IMR-90 (cell line): ENCODE results near the gene PLXNC1. TPM values are rescaled to one million over a fixed set of nuclear protein-coding genes. Genes with fewer than 3 reads are reported as not detected.

ENCODE experiments used
- ATAC-seq: fragments of 200-7000 bp; cut with Tn5 transposase; 2 replicates; pipeline ENCODE4 v1.9.1; 2020; ENCODE audit warnings: low read depth, mild to moderate bottlenecking, moderate library complexity
- BruUV-seq: library from RNA; stranded (reverse); fragments of 400-500 nt; replicated peaks from 2 replicates; lab custom pipeline; 2021; lab: Mats Ljungman, UMichigan
- CTCF ChIA-PET: fragments of 300-600 bp; formaldehyde crosslinking; extraction: SDS; loops from one replicate; lab custom pipeline; 2021; ENCODE audit warnings: antibody characterized with exemption; lab: Yijun Ruan, JAX
- POLR2A ChIA-PET: fragments of 300-600 bp; sonication (Branson Sonifier 250); formaldehyde crosslinking; loops from one replicate; lab custom pipeline; 2022; ENCODE audit warnings: antibody characterized with exemption; ENCODE audit not compliant: unreplicated experiment; lab: Charles Lee
- DNase-seq: peaks from one replicate; pipeline ENCODE4 v3.0.0; 2013
- H2AFZ ChIP-seq: replicated peaks from 2 replicates; pipeline ENCODE3; 2013; ENCODE audit warnings: low read length, mild to moderate bottlenecking; ENCODE audit not compliant: poor library complexity
- H2AK5ac ChIP-seq: 2 replicates; pipeline ENCODE4 v1.6.1; 2013; ENCODE audit warnings: low read depth, low read length, inconsistent platforms
- H2AK9ac ChIP-seq: replicated peaks from 2 replicates; pipeline ENCODE3; 2013; ENCODE audit warnings: mild to moderate bottlenecking, low read depth, low read length, moderate library complexity; ENCODE audit not compliant: poor library complexity
- H2BK120ac ChIP-seq: 2 replicates; pipeline ENCODE4 v1.6.1; 2013; ENCODE audit warnings: low read depth, low read length, inconsistent platforms
- H2BK15ac ChIP-seq: 3 replicates; pipeline ENCODE4 v1.6.1; 2013; ENCODE audit warnings: low read depth, low read length, inconsistent platforms
- H2BK20ac ChIP-seq: 2 replicates; pipeline ENCODE4 v1.6.1; 2013; ENCODE audit warnings: low read depth, mild to moderate bottlenecking, inconsistent platforms, low read length, moderate library complexity
- H2BK5ac ChIP-seq: 2 replicates; pipeline ENCODE4 v1.6.1; 2013; ENCODE audit warnings: mild to moderate bottlenecking, low read depth, low read length, inconsistent platforms; ENCODE audit not compliant: poor library complexity, severe bottlenecking
- H3K14ac ChIP-seq: replicated peaks from 2 replicates; pipeline ENCODE4 v1.6.1; 2013; ENCODE audit warnings: low read depth, low read length, inconsistent platforms
- H3K18ac ChIP-seq: 2 replicates; pipeline ENCODE4 v1.6.1; 2013; ENCODE audit warnings: low read depth, low read length, control low read depth
- H3K23ac ChIP-seq: 2 replicates; pipeline ENCODE4 v1.6.1; 2013; ENCODE audit warnings: low read depth, low read length, inconsistent platforms
- H3K27ac ChIP-seq: 2 replicates; pipeline ENCODE4 v1.5.1; 2013; ENCODE audit warnings: mild to moderate bottlenecking, control low read depth, low read length; ENCODE audit not compliant: insufficient read depth
- H3K27me3 ChIP-seq: 2 replicates; pipeline ENCODE4 v1.6.1; 2013; ENCODE audit warnings: low read length; ENCODE audit not compliant: control insufficient read depth, insufficient read depth
- H3K36me3 ChIP-seq: 2 replicates; pipeline ENCODE4 v1.6.1; 2013; ENCODE audit warnings: low read length, mixed read lengths; ENCODE audit not compliant: control insufficient read depth, insufficient read depth
- H3K4ac ChIP-seq: 2 replicates; pipeline ENCODE4 v1.6.1; 2013; ENCODE audit warnings: low read depth, low read length, inconsistent platforms
- H3K4me1 ChIP-seq: 2 replicates; pipeline ENCODE4 v1.6.1; 2013; ENCODE audit warnings: low read length, mixed read lengths; ENCODE audit not compliant: control insufficient read depth, insufficient read depth
- H3K4me2 ChIP-seq: 2 replicates; pipeline ENCODE4 v1.6.1; 2013; ENCODE audit warnings: low read depth, mild to moderate bottlenecking, control low read depth, low read length, moderate library complexity
- H3K4me3 ChIP-seq: 2 replicates; pipeline ENCODE4 v1.5.1; 2013; ENCODE audit warnings: low read depth, mild to moderate bottlenecking, control low read depth, low read length, moderate library complexity; ENCODE audit not compliant: insufficient read depth
- H3K56ac ChIP-seq: 2 replicates; pipeline ENCODE4 v1.6.1; 2013; ENCODE audit warnings: low read length, inconsistent platforms; ENCODE audit not compliant: insufficient read depth; ENCODE audit errors: extremely low read depth
- H3K79me1 ChIP-seq, 2 experiments: 2 replicates each; pipeline ENCODE4 v1.6.1; 2013; ENCODE audit warnings: low read length in 2 of 2, inconsistent platforms in 1 of 2, low read depth in 1 of 2
- H3K9ac ChIP-seq: 2 replicates; pipeline ENCODE4 v1.6.1; 2013; ENCODE audit warnings: low read depth, low read length, control low read depth
- H3K9me1 ChIP-seq: 2 replicates; pipeline ENCODE4 v1.6.1; 2013; ENCODE audit warnings: low read length, inconsistent platforms; ENCODE audit not compliant: insufficient read depth
- H3K9me3 ChIP-seq: 2 replicates; pipeline ENCODE4 v1.6.1; 2013; ENCODE audit warnings: low read length; ENCODE audit not compliant: control insufficient read depth, insufficient read depth
- H4K20me1 ChIP-seq: 2 replicates; pipeline ENCODE4 v1.6.1; 2013; ENCODE audit warnings: low read length, inconsistent platforms; ENCODE audit not compliant: insufficient read depth
- H4K5ac ChIP-seq: 2 replicates; pipeline ENCODE4 v1.6.1; 2013; ENCODE audit warnings: mild to moderate bottlenecking, low read depth, low read length, control low read depth
- H4K8ac ChIP-seq, 2 experiments: 2 replicates each; pipeline ENCODE4 v1.6.1; 2013; ENCODE audit warnings: low read depth in 2 of 2, low read length in 2 of 2, control low read depth in 1 of 2, inconsistent platforms in 1 of 2
- H4K91ac ChIP-seq: 2 replicates; pipeline ENCODE4 v1.6.1; 2013; ENCODE audit warnings: low read depth, low read length, inconsistent platforms; ENCODE audit not compliant: insufficient read depth
- BHLHE40 ChIP-seq: fragments of 150-350 bp; IDR thresholded peaks from 2 replicates; pipeline ENCODE4 v1.6.1; 2016; ENCODE audit warnings: mild to moderate bottlenecking, low read depth, low read length
- CEBPB ChIP-seq: IDR thresholded peaks from 2 replicates; pipeline ENCODE4 v1.6.1; 2012; ENCODE audit warnings: low read depth, low read length, improper control_type of control experiment
- CHD1 ChIP-seq: IDR thresholded peaks from 2 replicates; pipeline ENCODE4 v1.6.1; 2012; ENCODE audit warnings: low read depth, low read length, improper control_type of control experiment
- CTCF ChIP-seq: conservative IDR thresholded peaks from 2 replicates; pipeline ENCODE4 v1.5.1; 2012; ENCODE audit warnings: mild to moderate bottlenecking, low read depth, low read length, improper control_type of control experiment
- MAZ ChIP-seq: IDR thresholded peaks from 2 replicates; pipeline ENCODE4 v1.6.1; 2012; ENCODE audit warnings: low read depth, mild to moderate bottlenecking, low read length, improper control_type of control experiment, moderate library complexity, borderline replicate concordance
- MXI1 ChIP-seq: IDR thresholded peaks from 2 replicates; pipeline ENCODE4 v1.6.1; 2012; ENCODE audit warnings: low read depth, mild to moderate bottlenecking, low read length, moderate library complexity, borderline replicate concordance
- NFE2L2 ChIP-seq: fragments of 150-350 bp; IDR thresholded peaks from 2 replicates; pipeline ENCODE4 v1.6.1; 2016; ENCODE audit warnings: low read depth, mild to moderate bottlenecking, low read length
- POLR2A ChIP-seq: IDR thresholded peaks from 2 replicates; pipeline ENCODE4 v1.6.1; 2012; ENCODE audit warnings: mild to moderate bottlenecking, low read depth, low read length
- RAD21 ChIP-seq: IDR thresholded peaks from 2 replicates; pipeline ENCODE4 v1.6.1; 2012; ENCODE audit warnings: low read length, improper control_type of control experiment
- RCOR1 ChIP-seq: IDR thresholded peaks from 2 replicates; pipeline ENCODE4 v1.6.1; 2012; ENCODE audit warnings: mild to moderate bottlenecking, low read length, improper control_type of control experiment; ENCODE audit not compliant: insufficient replicate concordance
- RFX5 ChIP-seq: IDR thresholded peaks from 2 replicates; pipeline ENCODE4 v1.8.0; 2012; ENCODE audit warnings: low read depth, mild to moderate bottlenecking, low read length, moderate library complexity
- SMC3 ChIP-seq: fragments of 150-350 bp; IDR thresholded peaks from 2 replicates; pipeline ENCODE4 v1.6.1; 2016; ENCODE audit warnings: low read depth, mild to moderate bottlenecking, antibody characterized with exemption, low read length, moderate library complexity
- WGBS, 2 experiments: methylation state at CpG; one replicate each; pipeline versions ENCODE4 v1.1.5 to v1.1.7; 2013; ENCODE audit warnings: missing lambda C conversion rate in 2 of 2; ENCODE audit not compliant: insufficient read length in 1 of 2; ENCODE audit errors: extremely low coverage in 2 of 2; 5-methylcytosine and 5-hydroxymethylcytosine counted together
- dilution Hi-C: fragments of 300-500 bp; cut with HindIII; formaldehyde crosslinking; loops from one replicate; pipeline ENCODE4 v1.14.3; 2018; ENCODE audit warnings: low sequenced_read_pairs; ENCODE audit not compliant: unreplicated experiment
- in situ Hi-C: fragments of 300-500 bp; cut with MboI; formaldehyde crosslinking; loops from 3 replicates; pipeline ENCODE4 v1.14.3; 2019; ENCODE audit warnings: low sequenced_read_pairs, inconsistent platforms, mixed read lengths
- intact Hi-C: fragments of 100-400 bp; cut with micrococcal nuclease; formaldehyde crosslinking; loops from 2 replicates; pipeline ENCODE4 v1.10.0; 2022
- polyA plus RNA-seq, 3 experiments: library from polyadenylated mRNA; depleted of rRNA; stranded (reverse); fragments of >200 nt; gene quantifications; 2 replicates each; pipeline ENCODE4 v1.2.3, GENCODE V29; 2012; ENCODE audit warnings: low replicate concordance in 1 of 3
- total RNA-seq: library from RNA; depleted of rRNA; stranded (reverse); fragments of >200 nt; gene quantifications from 2 replicates; pipeline ENCODE4 v1.2.3, GENCODE V29; 2012

Gene PLXNC1
- total and polyA plus RNA-seq, 2 of the 4 experiments (the other 2 are of a cell fraction), result 1.0 to 1.6 TPM

DNA sequence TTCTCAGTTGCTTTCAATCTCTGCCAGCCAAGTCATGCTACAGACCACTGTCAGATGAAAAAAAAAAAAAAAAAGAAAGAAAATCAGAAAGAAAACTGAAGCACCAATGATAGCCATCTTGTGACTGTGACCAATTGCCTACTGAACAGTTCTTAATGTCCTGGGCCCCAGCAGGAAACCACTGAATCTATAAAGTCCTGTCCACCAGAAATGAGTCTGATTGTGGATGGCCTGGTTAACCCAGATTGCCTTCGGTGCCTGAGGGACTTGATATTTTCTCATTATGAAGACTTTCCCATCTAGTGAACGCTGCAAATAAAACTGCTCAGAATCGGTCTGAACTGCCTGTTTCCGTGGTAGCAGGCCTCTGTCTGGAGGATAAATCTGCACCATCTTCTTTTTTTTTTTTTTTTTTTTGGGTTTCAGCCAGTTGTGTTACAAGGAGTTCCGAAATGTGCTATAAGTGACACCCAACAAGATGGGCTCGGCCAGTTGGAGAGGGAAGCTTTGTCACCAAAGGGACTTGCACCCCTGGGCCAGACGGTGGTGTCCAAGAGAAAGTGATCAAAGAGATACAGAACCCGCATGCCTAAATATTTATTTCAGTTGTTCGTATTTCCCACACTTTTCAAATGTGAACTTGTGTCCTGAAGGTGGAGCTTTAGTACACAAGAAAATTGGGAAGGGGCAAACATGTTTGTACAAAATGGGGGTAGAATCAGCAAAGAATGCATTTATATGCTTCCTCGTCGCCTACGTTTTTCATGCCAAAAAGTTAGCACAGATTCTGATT, 3.0 kb upstream of the PLXNC1 start (continued):
- TF ChIP-seq CHD1 (no peak), CEBPB (no peak)

DNA sequence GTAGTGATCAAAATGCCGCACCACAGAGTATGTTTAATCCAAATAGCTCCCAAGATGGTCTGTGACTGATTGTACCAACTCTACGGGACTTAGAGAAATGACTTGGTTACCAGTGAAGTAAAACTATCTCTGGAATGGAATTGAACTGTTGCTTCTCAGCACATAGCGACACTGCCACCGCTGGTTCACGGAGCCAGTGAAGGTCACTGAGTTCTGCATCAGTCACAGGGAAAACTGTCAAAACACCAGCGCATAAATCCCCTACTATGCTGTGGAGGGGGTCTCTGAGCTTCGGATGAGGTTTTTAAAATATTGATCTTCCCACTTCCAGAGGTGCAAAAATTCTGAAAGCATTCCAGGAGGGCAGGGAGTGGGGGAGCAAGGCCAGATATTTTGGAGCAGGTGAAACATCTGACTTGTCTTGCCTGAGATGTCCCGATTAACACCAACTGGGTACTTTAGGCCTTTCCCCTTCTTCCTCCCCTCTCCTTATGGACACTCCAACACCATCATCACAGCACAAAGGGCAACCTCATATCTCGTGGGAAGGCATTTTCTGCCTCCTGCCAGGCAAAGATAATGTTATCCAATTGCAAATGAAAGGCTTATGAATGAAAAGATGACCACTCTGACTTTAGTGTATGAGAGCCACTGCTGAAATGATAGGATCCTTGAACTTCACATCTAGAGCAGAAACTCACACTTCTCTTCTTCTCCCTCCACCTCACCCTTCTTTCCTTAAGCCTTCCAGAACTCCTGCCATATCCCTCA, 2.0 kb upstream of the PLXNC1 start:
- Histone ChIP-seq H3K4me1 (no peaks in the 10 kb centered on the region; the same call in none of the 2 replicates), H3K23ac (no peak overlapping the region; the same call in 1 of the 2 replicates), H3K56ac (no peak overlapping the region), H3K9me1 (no peaks in the 10 kb centered on the region), H2BK5ac (no peak overlapping the region), H3K14ac (no peak overlapping the region), H3K9ac (no peak overlapping the region), H3K9me3 (no peaks in the 10 kb centered on the region), H2BK20ac (no peak overlapping the region), H3K27ac (no peak overlapping the region), H4K5ac (no peak overlapping the region), H4K91ac (no peak overlapping the region), H3K4me2 (no peak overlapping the region), H2AK9ac (no peak overlapping the region), H2BK15ac (no peak overlapping the region), H3K18ac (no peak overlapping the region), H2AK5ac (no peak overlapping the region), H4K20me1 (no peaks in the 10 kb centered on the region), H3K4me3 (no peak overlapping the region), H3K27me3 (peaks cover 82% of the 10 kb centered on the region), H2BK120ac (no peak overlapping the region), H3K79me1 (no peaks in the 10 kb centered on the region), H2AFZ (no peak overlapping the region), H4K8ac (no peak overlapping the region), H3K36me3 (no peaks in the 10 kb centered on the region), H3K4ac (no peak overlapping the region)
- dilution Hi-C loops, result loop anchor here (25.0 kb wide), 1 partner anchor 391 kb away; no protein-coding TSS in a partner anchor
- no peak for ATAC-seq
- ChIA-PET POLR2A (no interaction called here), CTCF (interaction anchor here (1.1 to 1.8 kb wide), 3 partner anchors 284 to 388 kb away, joined by 4 to 9 read pairs (median 4); no protein-coding TSS in a partner anchor)
- in situ Hi-C loops, result loop anchor here (5.0 to 25.0 kb wide), 3 partner anchors 386 to 1191 kb away; no protein-coding TSS in a partner anchor
- no peak for DNase-seq
- no TSS peak for BruUV-seq
- 60% methylated on average over 1 of the region's 9 CpGs; no CpG with 5 or more reads in 1 of the 2 experiments for WGBS, 2 experiments
- intact Hi-C loops, result loop anchor here (5.0 to 10.0 kb wide), 3 partner anchors 146 to 1191 kb away; no protein-coding TSS in a partner anchor
- TF ChIP-seq BHLHE40 (no peak), NFE2L2 (no peak), RCOR1 (no peak), POLR2A (no peak), SMC3 (no peak), RAD21 (no peak), MXI1 (no peak), CEBPB (no peak), RFX5 (no peak), CTCF (no peak), MAZ (no peak)
